ENCODE data around the gene SNX7.

DNA sequence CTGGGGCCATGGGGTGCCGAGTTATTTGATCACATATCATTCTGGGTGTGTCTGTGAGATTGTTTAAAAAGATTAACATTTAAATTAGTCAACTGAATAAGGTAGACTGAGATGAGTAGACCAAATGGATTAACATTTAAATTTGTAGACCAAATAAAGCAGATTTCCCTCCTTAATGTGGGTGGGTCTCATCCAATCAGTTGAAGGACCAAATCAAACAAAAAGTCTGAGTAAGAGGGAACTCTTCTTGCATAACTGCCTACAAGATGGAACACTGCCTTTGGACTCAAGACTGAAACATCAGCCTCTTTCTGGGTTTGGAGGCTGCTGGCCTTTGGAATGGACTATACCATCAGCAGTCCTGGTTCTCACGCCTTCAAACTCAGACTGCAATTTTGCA lies 17.0 kb upstream of the SNX7 start:
- no peak for TF ChIP-seq POLR2A (IDR thresholded peaks at IDR 0.05)
- TF ChIP-seq, protein P1, sequence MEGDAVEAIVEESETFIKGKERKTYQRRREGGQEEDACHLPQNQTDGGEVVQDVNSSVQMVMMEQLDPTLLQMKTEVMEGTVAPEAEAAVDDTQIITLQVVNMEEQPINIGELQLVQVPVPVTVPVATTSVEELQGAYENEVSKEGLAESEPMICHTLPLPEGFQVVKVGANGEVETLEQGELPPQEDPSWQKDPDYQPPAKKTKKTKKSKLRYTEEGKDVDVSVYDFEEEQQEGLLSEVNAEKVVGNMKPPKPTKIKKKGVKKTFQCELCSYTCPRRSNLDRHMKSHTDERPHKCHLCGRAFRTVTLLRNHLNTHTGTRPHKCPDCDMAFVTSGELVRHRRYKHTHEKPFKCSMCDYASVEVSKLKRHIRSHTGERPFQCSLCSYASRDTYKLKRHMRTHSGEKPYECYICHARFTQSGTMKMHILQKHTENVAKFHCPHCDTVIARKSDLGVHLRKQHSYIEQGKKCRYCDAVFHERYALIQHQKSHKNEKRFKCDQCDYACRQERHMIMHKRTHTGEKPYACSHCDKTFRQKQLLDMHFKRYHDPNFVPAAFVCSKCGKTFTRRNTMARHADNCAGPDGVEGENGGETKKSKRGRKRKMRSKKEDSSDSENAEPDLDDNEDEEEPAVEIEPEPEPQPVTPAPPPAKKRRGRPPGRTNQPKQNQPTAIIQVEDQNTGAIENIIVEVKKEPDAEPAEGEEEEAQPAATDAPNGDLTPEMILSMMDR (IDR thresholded peaks at IDR 0.05) = no peak
